Measurements from ENCODE around the gene STK38L. TPM values are rescaled to one million over a fixed set of nuclear protein-coding genes. Genes with fewer than 3 reads are reported as not detected.

STK38L gene
- total RNA-seq, 2 donors from 2014 or later, result 28.0 to 29.4 TPM

DNA sequence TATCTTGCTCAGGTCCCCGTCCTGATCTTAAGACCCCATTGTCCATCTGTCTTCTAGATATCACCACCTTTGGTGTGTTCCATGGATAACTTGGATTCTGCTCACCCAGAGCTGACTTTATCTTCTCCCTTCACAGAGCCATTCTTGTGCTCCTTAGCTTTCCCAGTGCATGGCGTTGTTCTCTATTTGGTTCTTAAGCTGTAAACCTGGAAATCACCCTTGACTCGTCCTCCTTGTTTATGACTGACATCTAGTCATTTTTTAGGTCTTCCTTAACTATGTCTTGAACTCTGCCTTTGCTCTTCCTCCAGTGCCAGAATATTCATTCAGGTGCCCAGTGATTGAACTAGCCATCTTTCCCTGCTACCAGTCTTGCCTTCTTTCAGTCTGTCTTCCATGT, 11.7 kb downstream of the STK38L start:
- ATAC-seq, result no peak

DNA sequence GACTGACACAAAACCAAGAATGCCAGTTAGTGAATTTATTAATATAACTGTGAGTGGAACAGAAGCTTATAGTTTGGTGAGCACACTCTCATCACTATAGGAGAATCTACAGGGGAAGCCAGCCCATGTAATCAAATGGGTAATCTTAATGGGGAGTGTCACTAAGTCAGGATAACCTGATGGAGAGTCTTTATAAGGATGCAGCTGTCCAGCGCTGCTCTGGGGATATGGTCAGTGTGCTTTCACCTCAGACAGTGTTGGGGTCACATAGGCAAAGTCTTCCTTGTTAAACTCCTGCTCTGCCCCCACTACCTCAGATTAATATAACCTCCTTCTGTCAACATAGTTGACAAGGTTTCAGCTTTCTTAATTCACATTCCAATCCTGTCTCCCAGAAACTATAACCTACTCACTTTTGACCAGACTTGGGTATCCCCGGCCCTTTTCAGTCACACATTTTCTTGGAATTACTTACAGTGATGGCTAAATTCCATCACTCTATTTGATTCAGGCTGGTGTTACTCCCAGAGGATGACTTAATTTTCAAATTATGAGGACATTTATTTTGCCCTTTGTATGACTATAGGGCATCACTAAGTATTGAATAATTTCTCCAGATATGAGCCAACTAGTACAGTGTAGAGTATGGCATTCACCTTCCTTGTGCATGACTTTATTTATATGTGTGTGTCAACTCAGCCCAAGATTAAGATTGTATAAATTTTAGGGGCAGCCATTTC, 13.2 kb downstream of the STK38L start:
- peak in 1 of 2 donors; percentile 40 for ATAC-seq

More for the DNA sequence above, 11.7 kb downstream of the STK38L start:
- Mint-ChIP-seq H3K9me3 (no peaks in the 10 kb centered on the region), H3K27ac (peak overlapping the region in 1 of 2 donors; percentile 45), H3K36me3 (peaks cover 0 to 13% of the 10 kb centered on the region in 2 donors)
- DNase-seq (ENCODE audit: low spot score in 2 of 2), result no peak

DNA sequence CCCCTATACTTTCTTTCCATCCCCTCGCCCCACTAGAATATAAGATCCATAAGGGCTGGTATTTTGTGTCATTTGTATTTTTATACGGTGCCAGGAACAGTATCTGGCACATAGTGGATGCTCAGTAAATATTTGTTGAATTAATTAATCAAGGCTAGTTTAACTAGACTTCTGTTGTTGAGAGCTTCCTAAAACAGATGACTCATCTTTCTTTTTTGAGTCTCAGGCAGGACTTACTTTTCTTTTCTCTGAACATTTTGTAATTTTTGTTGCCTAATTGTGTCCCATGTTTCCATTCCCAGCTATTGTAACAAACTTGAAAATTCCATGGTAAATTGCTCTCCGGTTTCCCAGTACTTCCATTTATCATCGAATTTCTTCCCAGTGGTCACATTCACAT, 16.7 kb downstream of the STK38L start:
- no peak for DNase-seq (ENCODE audit: low spot score in 2 of 2)

More for the DNA sequence above, 13.2 kb downstream of the STK38L start:
- Mint-ChIP-seq H3K27ac (no peak overlapping the region), H3K9me3 (no peaks in the 10 kb centered on the region), H3K36me3 (peaks cover 0 to 13% of the 10 kb centered on the region in 2 donors)
- no peak for DNase-seq (ENCODE audit: low spot score in 2 of 2)

DNA sequence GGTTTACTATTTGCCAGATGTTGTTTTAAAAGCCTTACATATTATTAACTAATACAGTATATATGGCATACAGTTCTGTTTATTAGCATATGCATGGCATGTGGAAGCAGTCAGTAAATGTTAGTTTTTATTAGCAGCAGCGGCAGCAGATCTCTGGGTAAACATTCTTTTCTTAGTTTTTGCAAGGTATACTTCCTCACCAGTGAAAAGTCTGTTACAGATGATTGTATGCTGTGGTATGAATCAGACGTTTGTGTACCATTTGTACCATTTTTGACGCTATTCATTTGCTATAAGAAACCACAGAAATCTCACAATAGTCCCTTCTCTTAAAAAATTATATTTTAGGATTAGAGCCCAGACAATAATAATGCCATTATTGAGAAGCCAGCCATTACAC, 17.8 kb downstream of the STK38L start:
- peaks cover 4 to 8% of the 10 kb centered on the region in 2 donors for H3K9me3 Mint-ChIP-seq
- no peak for ATAC-seq
- peaks cover 8 to 16% of the 10 kb centered on the region in 2 donors for H3K36me3 Mint-ChIP-seq

More for the DNA sequence above, 16.7 kb downstream of the STK38L start:
- peaks cover 4 to 8% of the 10 kb centered on the region in 2 donors for H3K9me3 Mint-ChIP-seq
- peaks cover 8 to 16% of the 10 kb centered on the region in 2 donors for H3K36me3 Mint-ChIP-seq
- no peak for ATAC-seq
- H3K27ac Mint-ChIP-seq, result peak overlapping the region in 1 of 2 donors; percentile 69

DNA sequence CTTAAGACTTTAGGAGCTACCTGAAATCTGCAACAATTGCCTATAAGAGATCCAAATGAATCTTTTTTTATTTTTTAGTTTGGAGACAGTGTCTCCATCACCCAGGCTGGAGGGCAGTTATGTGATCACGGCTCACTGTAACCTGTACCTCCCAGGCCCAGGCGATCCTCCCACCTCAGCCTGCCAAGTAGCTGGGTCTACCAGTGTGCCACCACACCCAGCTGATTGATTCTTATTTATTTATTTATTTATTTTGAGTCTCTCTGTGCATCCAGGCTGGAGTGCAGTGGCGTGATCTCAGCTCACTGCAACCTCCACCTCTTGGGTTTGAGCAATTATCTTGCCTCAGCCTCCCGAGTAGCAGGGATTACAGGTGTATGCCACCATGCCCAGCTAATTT, 26.1 kb downstream of the STK38L start:
- DNase-seq (ENCODE audit: low spot score in 2 of 2) (no peak), ATAC-seq (no peak)
- H3K27ac Mint-ChIP-seq, result no peak overlapping the region
- peaks cover 0 to 26% of the 10 kb centered on the region in 2 donors for H3K36me3 Mint-ChIP-seq
- peaks cover 0 to 6% of the 10 kb centered on the region in 2 donors for H3K9me3 Mint-ChIP-seq

More for the DNA sequence above, 17.8 kb downstream of the STK38L start:
- H3K27ac Mint-ChIP-seq, result no peak overlapping the region
- DNase-seq (ENCODE audit: low spot score in 2 of 2), result no peak

DNA sequence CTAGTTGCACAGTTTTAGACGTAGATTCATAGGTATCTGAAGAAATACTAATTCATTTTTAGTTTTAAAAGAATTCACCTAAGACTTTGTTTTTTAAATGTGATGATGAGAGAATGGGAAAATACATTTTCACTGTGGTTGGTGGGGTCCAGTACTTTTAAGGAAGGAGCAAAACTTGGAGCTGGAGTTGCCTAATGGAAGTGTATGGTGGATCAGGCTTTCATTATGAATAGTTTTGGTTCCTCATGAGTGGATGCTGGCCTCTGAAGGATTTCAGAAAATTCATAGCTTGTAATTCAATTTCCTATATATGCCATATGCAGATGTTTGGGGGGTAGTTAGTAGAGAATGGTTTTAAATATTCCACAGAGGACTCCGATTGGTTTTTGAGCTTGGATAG, 27.1 kb downstream of the STK38L start:
- Mint-ChIP-seq H3K36me3 (peaks cover 0 to 24% of the 10 kb centered on the region in 2 donors), H3K9me3 (peaks cover 0 to 6% of the 10 kb centered on the region in 2 donors), H3K27ac (no peak overlapping the region)
- no peak for DNase-seq (ENCODE audit: low spot score in 2 of 2)
- no peak for ATAC-seq

DNA sequence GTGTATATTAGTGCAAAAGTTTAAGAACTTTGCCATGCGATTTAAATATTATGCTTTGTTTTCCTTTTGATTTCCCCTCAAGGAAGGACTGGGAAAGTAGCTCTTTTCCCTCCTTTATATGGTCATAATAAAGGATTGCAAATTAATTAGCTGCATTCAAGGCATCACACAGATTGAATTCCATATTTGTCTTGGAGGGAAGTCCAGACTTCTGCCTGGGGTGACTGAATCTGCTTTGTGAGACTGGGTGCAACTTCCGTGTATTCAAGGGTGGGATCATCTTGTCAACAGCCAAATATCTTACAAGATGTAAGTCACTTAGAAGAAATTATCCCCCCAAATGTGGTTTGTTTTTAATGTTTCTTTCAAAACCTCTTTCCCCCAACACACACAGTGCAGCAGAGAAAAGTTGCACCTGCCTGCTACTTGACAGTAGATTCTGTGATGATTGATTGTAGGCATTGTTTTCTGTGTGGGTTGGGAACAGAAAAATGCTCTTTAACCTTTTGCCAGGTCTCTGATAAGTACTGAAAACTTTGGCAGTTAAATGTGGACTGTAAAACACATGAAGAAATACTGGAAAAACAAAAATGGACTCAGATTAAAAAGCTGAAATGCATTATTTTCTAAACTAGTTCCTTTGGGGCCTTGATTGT, 28.4 kb downstream of the STK38L start:
- Mint-ChIP-seq H3K27ac (no peak overlapping the region), H3K9me3 (peaks cover 0 to 6% of the 10 kb centered on the region in 2 donors), H3K36me3 (peaks cover 0 to 16% of the 10 kb centered on the region in 2 donors)
- ATAC-seq (no peak), DNase-seq (ENCODE audit: low spot score in 2 of 2) (no peak)

DNA sequence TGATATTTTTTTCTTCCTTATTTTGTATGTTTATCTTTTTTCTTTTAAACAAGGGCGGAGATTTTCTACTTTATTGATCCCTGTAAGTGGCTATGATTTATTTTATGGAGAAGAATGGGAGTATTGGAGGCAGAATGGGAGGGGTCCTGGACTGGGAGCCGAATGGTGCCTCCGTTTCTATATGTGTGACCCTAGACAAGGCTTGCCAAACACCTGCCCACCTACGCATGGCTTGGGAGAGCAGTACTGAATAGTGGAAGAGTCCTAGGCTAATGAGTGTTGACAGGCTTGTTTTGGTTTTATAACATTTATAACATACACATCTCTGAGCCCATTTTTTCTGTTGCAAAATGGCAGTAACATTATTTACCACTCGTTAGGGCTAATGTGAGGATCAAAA, 29.0 kb downstream of the STK38L start:
- no peak overlapping the region for H3K27ac Mint-ChIP-seq
- DNase-seq (ENCODE audit: low spot score in 2 of 2), result no peak
- peaks cover 0 to 10% of the 10 kb centered on the region in 2 donors for H3K36me3 Mint-ChIP-seq
- no peak for ATAC-seq
- H3K9me3 Mint-ChIP-seq, result peaks cover 0 to under 1% of the 10 kb centered on the region in 2 donors

DNA sequence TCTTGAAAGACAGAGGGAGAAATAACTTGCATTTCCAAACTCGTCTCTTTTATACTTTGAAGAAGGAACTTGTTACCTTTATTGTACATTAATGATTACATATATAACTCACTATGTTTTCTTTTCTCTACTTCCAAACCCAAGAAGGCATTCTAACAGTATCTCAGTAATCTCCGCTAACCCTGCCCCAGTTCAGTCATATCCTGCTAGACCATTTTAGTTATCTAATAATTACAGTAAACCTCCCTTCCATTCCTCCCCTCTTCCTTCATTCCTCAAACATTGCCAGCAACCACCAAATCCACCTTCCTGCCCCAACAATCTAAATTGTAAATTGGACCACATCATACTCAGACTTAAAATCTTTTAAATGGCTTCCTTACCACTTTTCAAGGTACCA, 30.6 kb downstream of the STK38L start:
- peaks cover 0 to 4% of the 10 kb centered on the region in 2 donors for H3K36me3 Mint-ChIP-seq
- H3K9me3 Mint-ChIP-seq, result no peaks in the 10 kb centered on the region
- ATAC-seq, result no peak
- no peak for DNase-seq (ENCODE audit: low spot score in 2 of 2)
- no peak overlapping the region for H3K27ac Mint-ChIP-seq

DNA sequence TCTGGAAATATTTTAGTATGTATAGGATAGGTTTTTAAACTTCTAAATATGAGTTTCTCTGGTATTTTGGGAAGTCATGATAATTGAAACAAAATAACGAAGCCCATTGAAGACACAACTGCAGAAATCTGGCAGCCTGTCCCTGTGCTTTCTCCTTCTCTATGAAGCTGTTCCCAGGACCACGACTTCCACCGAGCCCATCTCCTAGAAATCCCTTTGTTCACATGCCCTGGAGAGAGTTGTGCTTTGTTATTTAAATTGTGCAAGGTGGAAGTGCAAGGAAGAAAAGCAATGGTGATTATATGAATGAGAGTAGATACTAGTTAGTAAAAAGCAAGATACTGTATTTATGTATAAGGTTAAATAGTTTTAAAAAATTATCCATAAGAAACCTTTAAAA, 32.2 kb downstream of the STK38L start:
- no peaks in the 10 kb centered on the region for H3K36me3 Mint-ChIP-seq
- DNase-seq (ENCODE audit: low spot score in 2 of 2) (no peak), ATAC-seq (no peak)
- H3K27ac Mint-ChIP-seq, result no peak overlapping the region
- no peaks in the 10 kb centered on the region for H3K9me3 Mint-ChIP-seq

DNA sequence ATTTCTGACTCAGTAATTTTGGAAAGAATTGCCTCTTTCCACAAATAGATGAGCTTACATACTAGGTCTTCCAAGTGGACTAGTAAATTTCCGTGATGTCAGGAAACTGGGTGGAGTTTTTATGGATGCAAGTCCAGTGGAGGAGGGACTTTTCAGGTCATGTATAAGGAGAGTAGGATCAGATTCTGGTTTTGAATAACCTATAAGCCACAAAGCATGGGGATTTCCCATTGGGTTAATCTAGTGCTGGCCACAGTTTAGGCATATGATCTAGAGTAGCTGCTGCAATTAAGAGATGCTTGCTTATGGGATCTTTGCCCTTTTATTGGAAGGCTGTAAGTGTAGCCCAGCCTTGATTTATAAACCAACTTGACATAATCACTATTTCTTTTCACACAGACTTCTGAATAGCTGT, 33.8 kb downstream of the STK38L start:
- ATAC-seq (peak; percentile 94 to 98), DNase-seq (ENCODE audit: low spot score in 2 of 2) (peak in 1 of 2 donors; percentile 8)
- no peaks in the 10 kb centered on the region for H3K9me3 Mint-ChIP-seq
- H3K27ac Mint-ChIP-seq, result no peak overlapping the region
- H3K36me3 Mint-ChIP-seq, result no peaks in the 10 kb centered on the region

DNA sequence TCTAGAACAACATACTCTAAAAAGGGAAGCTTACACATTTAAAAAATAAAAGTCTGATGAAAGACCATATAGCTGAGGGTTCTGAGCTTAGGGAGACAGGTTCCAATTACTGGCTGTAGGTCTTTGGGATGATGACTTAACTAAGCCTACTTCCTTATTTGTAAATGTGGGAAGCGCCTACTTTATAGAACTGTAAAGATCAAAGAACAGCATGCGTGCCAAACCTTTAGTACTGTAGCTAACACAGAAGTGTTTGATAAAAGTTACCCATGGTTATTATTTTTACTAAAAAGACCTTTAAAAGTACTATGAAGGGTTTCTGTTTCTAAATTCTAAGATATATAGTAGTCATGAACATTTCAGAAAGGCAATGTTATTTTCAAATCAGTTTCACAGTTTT, 35.7 kb downstream of the STK38L start:
- DNase-seq (ENCODE audit: low spot score in 2 of 2), result no peak
- peak; percentile 46 to 52 for ATAC-seq
- peak overlapping the region in 1 of 2 donors; percentile 55 for H3K27ac Mint-ChIP-seq
- no peaks in the 10 kb centered on the region for H3K36me3 Mint-ChIP-seq
- no peaks in the 10 kb centered on the region for H3K9me3 Mint-ChIP-seq

DNA sequence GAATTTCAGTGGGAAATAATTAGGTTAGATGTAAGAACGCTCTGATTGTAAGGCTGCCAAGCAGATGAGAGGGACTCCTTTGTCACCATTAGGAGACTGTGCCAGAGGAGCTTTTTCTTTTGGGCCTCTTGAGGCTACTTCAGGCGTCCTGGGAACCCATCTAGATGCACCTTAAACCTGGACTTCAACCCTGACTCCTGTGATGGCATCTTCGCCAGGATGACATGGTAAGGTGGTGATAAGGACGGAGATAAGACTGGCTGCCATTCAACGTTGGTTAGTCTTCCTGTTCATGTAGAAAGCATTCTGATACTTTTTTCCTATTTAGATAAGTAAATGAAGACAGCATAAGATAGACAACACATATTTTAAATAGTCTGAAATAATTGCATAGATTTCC, 36.3 kb downstream of the STK38L start:
- H3K9me3 Mint-ChIP-seq, result no peaks in the 10 kb centered on the region
- H3K36me3 Mint-ChIP-seq, result no peaks in the 10 kb centered on the region
- H3K27ac Mint-ChIP-seq, result peak overlapping the region in 1 of 2 donors; percentile 55
- ATAC-seq (no peak), DNase-seq (ENCODE audit: low spot score in 2 of 2) (no peak)

DNA sequence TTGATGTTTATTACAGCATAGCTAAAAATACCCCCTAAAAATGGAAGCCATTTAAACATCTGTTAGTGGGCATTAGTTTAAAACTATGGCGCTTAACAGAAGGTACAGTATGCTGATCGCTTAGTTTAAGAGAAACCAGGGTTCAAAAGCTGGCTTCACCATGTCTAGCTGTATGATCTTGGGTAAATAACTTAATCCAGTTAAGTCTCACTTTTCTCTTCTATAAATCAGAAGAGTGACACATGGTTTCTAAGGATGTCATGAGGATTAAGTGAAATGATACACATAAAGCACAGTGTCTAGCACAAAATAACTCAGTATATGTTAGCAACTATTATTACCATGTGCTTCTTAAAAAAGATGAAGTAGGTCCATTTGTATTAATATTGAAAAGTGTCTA, 38.7 kb downstream of the STK38L start:
- Mint-ChIP-seq H3K27ac (no peak overlapping the region), H3K9me3 (no peaks in the 10 kb centered on the region), H3K36me3 (no peaks in the 10 kb centered on the region)
- no peak for DNase-seq (ENCODE audit: low spot score in 2 of 2)
- no peak for ATAC-seq

DNA sequence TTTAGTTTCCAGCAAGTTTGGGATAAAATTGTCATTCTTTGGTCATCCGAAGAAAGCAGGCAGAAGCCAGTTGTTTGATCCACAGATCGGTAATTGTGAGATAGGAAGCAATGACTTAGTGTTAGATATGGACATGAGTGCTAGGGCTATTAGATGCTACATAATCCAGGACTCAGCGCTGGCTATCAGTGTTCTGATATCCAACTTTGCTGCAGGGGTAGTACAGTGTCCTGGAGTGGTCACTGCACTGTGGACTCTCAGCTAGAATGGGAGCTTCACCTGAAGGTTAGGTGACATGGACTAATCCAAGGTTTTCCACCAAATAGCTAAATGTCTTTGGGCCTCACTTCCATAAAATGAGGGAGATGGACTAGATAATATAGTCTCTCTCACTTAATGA, 39.9 kb downstream of the STK38L start:
- Mint-ChIP-seq H3K9me3 (no peaks in the 10 kb centered on the region), H3K36me3 (no peaks in the 10 kb centered on the region)
- no peak for DNase-seq (ENCODE audit: low spot score in 2 of 2)

DNA sequence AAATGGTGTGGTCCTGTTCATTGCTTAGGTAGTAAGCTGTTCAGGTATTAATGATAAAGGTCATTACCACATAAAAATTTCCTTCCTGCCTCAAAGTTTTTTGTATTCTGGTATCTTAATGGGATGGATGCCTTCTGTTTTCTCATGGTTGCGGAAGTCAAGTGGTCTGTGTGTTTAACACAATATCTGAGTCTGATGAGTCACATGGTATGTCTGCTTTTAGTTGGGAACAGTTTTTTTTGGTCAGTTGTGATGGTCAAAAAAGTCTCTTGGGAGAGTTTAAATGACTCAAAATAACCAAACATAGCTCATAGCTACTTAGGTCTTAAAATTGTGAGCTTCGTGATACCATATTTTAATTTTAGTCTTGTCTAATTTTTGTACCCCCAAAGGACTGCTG, 40.7 kb downstream of the STK38L start:
- H3K9me3 Mint-ChIP-seq, result no peaks in the 10 kb centered on the region
- no peak for DNase-seq (ENCODE audit: low spot score in 2 of 2)
- ATAC-seq, result no peak
- no peak overlapping the region for H3K27ac Mint-ChIP-seq
- H3K36me3 Mint-ChIP-seq, result no peaks in the 10 kb centered on the region

More for the DNA sequence above, 39.9 kb downstream of the STK38L start:
- ATAC-seq, result no peak
- no peak overlapping the region for H3K27ac Mint-ChIP-seq

DNA sequence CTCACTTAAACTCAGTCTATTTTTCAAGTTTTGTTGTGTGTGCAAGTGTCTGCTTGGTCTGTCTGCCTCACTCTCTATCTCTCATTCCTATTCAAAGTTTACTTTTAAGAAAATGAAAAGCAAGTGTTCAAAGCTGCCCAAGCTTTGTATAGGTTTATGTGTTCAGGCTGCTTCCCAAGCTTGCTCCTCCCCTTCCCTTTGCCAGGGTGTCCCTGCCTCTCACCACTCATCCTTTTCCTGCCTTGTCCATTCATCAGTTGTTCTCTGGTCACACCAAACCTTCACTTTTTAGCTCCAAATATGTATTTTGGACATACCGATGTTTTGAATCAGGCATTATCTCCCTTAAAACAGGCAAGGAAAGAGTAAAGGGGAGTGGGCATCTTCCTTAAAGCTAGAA, 41.3 kb downstream of the STK38L start:
- no peaks in the 10 kb centered on the region for H3K9me3 Mint-ChIP-seq
- H3K36me3 Mint-ChIP-seq, result no peaks in the 10 kb centered on the region
- ATAC-seq (no peak), DNase-seq (ENCODE audit: low spot score in 2 of 2) (no peak)
- H3K27ac Mint-ChIP-seq, result no peak overlapping the region

DNA sequence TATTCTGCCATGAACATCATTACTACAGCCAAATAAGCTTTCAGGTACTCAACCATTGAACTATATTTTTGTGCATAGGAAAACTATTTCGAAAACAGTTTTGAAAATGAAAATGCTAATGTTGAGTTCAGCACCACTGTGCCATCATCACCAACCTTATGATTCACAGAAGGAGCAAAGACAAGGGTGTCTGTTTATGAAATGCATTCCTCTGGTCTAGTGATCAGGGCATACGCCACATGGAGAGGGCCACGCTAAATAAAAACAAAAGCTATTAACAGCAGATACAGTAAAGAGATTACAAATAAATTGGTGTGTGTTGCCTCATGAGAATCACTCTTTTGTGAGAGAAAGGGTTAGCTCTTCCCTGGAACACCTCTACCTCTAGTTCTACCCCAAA, 45.3 kb downstream of the STK38L start:
- ATAC-seq (no peak), DNase-seq (ENCODE audit: low spot score in 2 of 2) (no peak)
- Mint-ChIP-seq H3K36me3 (no peaks in the 10 kb centered on the region), H3K9me3 (no peaks in the 10 kb centered on the region), H3K27ac (no peak overlapping the region)

Measured in activated naive CD4-positive, alpha-beta T cell treated with anti-CD3 and anti-CD28 coated beads, Interleukin-2, amount 50 U/mL, for 72 hours (primary cell).